Fibroblast of lung (primary cell): ENCODE results near the gene NR2C1. TPM values are rescaled to one million over a fixed set of nuclear protein-coding genes. Genes with fewer than 3 reads are reported as not detected.

Experiments used
- DNase-seq, 2 donors: peaks; one replicate each; pipeline versions ENCODE4 v3.0.0 to v3.0.0-alpha.2; 2010; ENCODE audit warnings: low read depth in 2 of 2
- H2AFZ ChIP-seq: 2 replicates; pipeline ENCODE4 v1.5.1; 2012; ENCODE audit warnings: low read length, control low read depth, inconsistent platforms
- H3K27ac ChIP-seq: 2 replicates; pipeline ENCODE4 v1.5.1; 2011; ENCODE audit warnings: low read length, control low read depth; ENCODE audit not compliant: insufficient read depth
- H3K27me3 ChIP-seq: 2 replicates; pipeline ENCODE4 v1.5.1; 2011; ENCODE audit warnings: mild to moderate bottlenecking, low read length; ENCODE audit not compliant: control insufficient read depth, insufficient read depth
- H3K36me3 ChIP-seq: 2 replicates; pipeline ENCODE4 v1.5.1; 2011; ENCODE audit warnings: low read length; ENCODE audit not compliant: control insufficient read depth, insufficient read depth
- H3K4me1 ChIP-seq: 2 replicates; pipeline ENCODE4 v1.5.1; 2011; ENCODE audit warnings: low read length; ENCODE audit not compliant: control insufficient read depth, insufficient read depth; ENCODE audit errors: extremely low read depth
- H3K4me2 ChIP-seq: 2 replicates; pipeline ENCODE4 v1.5.1; 2011; ENCODE audit warnings: low read length, control low read depth; ENCODE audit not compliant: insufficient read depth; ENCODE audit errors: extremely low read depth
- H3K4me3 ChIP-seq, 4 experiments: fragments of 200-600 bp in 1 of 4; sonication (generic) in 1 of 4; replicated peaks in 1 of 4; 2 replicates each; pipeline ENCODE4 v1.5.1; 2011 to 2016; ENCODE audit warnings: low read length in 4 of 4, low read depth in 3 of 4, mild to moderate bottlenecking in 3 of 4, control low read depth in 2 of 4, inconsistent platforms in 1 of 4, mixed read lengths in 1 of 4; ENCODE audit not compliant: insufficient read depth in 1 of 4; ENCODE audit errors: control extremely low read depth in 1 of 4
- H3K79me2 ChIP-seq: 2 replicates; pipeline ENCODE4 v1.5.1; 2012; ENCODE audit warnings: mild to moderate bottlenecking, low read length, inconsistent platforms; ENCODE audit not compliant: control insufficient read depth, insufficient read depth
- H3K9ac ChIP-seq: 2 replicates; pipeline ENCODE4 v1.5.1; 2011; ENCODE audit warnings: mild to moderate bottlenecking, low read length, control low read depth; ENCODE audit not compliant: insufficient read depth
- H3K9me3 ChIP-seq: 2 replicates; pipeline ENCODE4 v1.5.1; 2012; ENCODE audit warnings: low read depth, low read length; ENCODE audit not compliant: control insufficient read depth, insufficient read depth
- H4K20me1 ChIP-seq: 2 replicates; pipeline ENCODE4 v1.5.1; 2011; ENCODE audit warnings: low read length; ENCODE audit not compliant: control insufficient read depth, insufficient read depth; ENCODE audit errors: extremely low read depth
- EZH2 ChIP-seq: IDR thresholded peaks from 2 replicates; pipeline ENCODE4 v1.5.1; 2012; ENCODE audit warnings: low read length, control low read depth, mild to moderate bottlenecking; ENCODE audit errors: missing control alignments
- polyA plus RNA-seq, 2 donors: library from polyadenylated mRNA; depleted of rRNA in 1 of 2; stranded (reverse) in 1 of 2; unstranded in 1 of 2; fragments of >200 nt; gene quantifications; 2 replicates each; pipeline ENCODE4 v1.2.1, GENCODE V29; 2011 to 2012; ENCODE audit warnings: missing spikeins in 1 of 2
- total RNA-seq: library from RNA; depleted of rRNA; stranded (reverse); fragments of >200 nt; gene quantifications from 2 replicates; pipeline ENCODE4 v1.2.1, GENCODE V29; 2014
- TF ChIP-seq, protein P1 (sequence below), 2 donors: IDR thresholded peaks in 1 of 2; conservative IDR thresholded peaks in 1 of 2; 1 replicate in 1 of 2; 2 replicates in 1 of 2; pipeline ENCODE4 v1.5.1; 2011 to 2012; ENCODE audit warnings: low read length in 2 of 2, control low read depth in 1 of 2, inconsistent platforms in 1 of 2, low read depth in 1 of 2, mild to moderate bottlenecking in 1 of 2

The NR2C1 gene
- total and polyA plus RNA-seq, 2 donors (not counting 1 experiment from before 2014, with no cell fraction given) = 25.6 to 27.0 TPM

- H3K79me2 ChIP-seq = no peaks in the 10 kb centered on the region
- H3K9ac ChIP-seq = no peak overlapping the region
- H3K27me3 ChIP-seq = no peaks in the 10 kb centered on the region
- H4K20me1 ChIP-seq = no peaks in the 10 kb centered on the region
- peaks cover 7% of the 10 kb centered on the region for H3K4me1 ChIP-seq
- TF ChIP-seq, protein P1, sequence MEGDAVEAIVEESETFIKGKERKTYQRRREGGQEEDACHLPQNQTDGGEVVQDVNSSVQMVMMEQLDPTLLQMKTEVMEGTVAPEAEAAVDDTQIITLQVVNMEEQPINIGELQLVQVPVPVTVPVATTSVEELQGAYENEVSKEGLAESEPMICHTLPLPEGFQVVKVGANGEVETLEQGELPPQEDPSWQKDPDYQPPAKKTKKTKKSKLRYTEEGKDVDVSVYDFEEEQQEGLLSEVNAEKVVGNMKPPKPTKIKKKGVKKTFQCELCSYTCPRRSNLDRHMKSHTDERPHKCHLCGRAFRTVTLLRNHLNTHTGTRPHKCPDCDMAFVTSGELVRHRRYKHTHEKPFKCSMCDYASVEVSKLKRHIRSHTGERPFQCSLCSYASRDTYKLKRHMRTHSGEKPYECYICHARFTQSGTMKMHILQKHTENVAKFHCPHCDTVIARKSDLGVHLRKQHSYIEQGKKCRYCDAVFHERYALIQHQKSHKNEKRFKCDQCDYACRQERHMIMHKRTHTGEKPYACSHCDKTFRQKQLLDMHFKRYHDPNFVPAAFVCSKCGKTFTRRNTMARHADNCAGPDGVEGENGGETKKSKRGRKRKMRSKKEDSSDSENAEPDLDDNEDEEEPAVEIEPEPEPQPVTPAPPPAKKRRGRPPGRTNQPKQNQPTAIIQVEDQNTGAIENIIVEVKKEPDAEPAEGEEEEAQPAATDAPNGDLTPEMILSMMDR (conservative IDR thresholded peaks at IDR 0.05 in 1 of 2, IDR thresholded peaks at IDR 0.05 in 1 of 2; ENCODE audit: low read depth in 1 of 2, low read length in 2 of 2) = no peak
- TF ChIP-seq EZH2 = no peak
- H3K9me3 ChIP-seq = no peaks in the 10 kb centered on the region
- H3K36me3 ChIP-seq = no peaks in the 10 kb centered on the region
- no peak for DNase-seq
- no peak overlapping the region for H3K4me3 ChIP-seq
- H3K4me2 ChIP-seq = no peak overlapping the region
- H2AFZ ChIP-seq = no peak overlapping the region
- H3K27ac ChIP-seq = no peak overlapping the region
Observed at GRCh38 chr12:95100264-95101190, 27.1 kb upstream of the NR2C1 start.

DNA sequence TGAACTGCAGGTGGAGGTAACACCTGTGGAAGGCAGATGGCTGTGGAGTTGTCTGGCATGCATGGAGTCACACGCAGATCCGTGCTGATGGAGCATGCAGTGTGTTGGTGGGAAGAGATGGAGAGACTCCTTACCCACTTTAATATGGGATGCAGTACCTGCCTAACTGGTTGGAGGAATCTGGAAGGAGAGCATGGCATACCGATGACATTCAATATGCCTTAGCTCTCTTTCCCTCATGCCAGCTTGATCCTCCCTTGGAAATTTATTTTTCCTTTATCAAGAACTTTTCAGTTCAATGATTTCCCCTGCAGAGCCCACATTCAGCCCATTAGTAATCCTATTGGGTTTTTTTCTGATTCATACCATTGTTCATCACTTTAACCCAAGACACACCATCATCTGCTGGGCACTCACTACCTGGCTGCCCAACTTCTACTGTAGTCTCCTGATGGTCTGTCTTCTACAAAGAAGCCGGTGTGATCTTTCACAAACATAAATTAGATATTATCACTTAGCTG lies 25.9 kb upstream of the NR2C1 start:
- no peak for DNase-seq
- TF ChIP-seq, protein P1 (conservative IDR thresholded peaks at IDR 0.05 in 1 of 2, IDR thresholded peaks at IDR 0.05 in 1 of 2; ENCODE audit: low read depth in 1 of 2, low read length in 2 of 2) = no peak
- TF ChIP-seq EZH2 = no peak
- H3K36me3 ChIP-seq = no peaks in the 10 kb centered on the region
- H3K9ac ChIP-seq = no peak overlapping the region
- H3K9me3 ChIP-seq = no peaks in the 10 kb centered on the region
- no peak overlapping the region for H3K4me2 ChIP-seq
- H3K4me3 ChIP-seq = no peak overlapping the region
- H3K27ac ChIP-seq = no peak overlapping the region
- no peak overlapping the region for H2AFZ ChIP-seq
- H3K79me2 ChIP-seq = no peaks in the 10 kb centered on the region
- H3K27me3 ChIP-seq = no peaks in the 10 kb centered on the region
- no peaks in the 10 kb centered on the region for H4K20me1 ChIP-seq
- H3K4me1 ChIP-seq = peaks cover 7% of the 10 kb centered on the region

- H3K9ac ChIP-seq = no peak overlapping the region
- H3K4me2 ChIP-seq = peak overlapping the region; percentile 9
- H3K4me1 ChIP-seq = peaks cover 5% of the 10 kb centered on the region
- H3K9me3 ChIP-seq = no peaks in the 10 kb centered on the region
- no peaks in the 10 kb centered on the region for H3K79me2 ChIP-seq
- no peak overlapping the region for H3K4me3 ChIP-seq
- H3K36me3 ChIP-seq = no peaks in the 10 kb centered on the region
- TF ChIP-seq, protein P1 (conservative IDR thresholded peaks at IDR 0.05 in 1 of 2, IDR thresholded peaks at IDR 0.05 in 1 of 2; ENCODE audit: low read depth in 1 of 2, low read length in 2 of 2) = no peak
- no peak for TF ChIP-seq EZH2
- H3K27ac ChIP-seq = no peak overlapping the region
- no peaks in the 10 kb centered on the region for H4K20me1 ChIP-seq
- DNase-seq = peak in 1 of 2 donors; percentile 82
- H3K27me3 ChIP-seq = no peaks in the 10 kb centered on the region
- no peak overlapping the region for H2AFZ ChIP-seq
Observed at GRCh38 chr12:95096852-95097251, 23.4 kb upstream of the NR2C1 start.
